Measurements from ENCODE around the gene DCLK2.

DCLK2 gene

GRCh38 chr4:150070464-150071170 lies 7.6 kb upstream of the DCLK2 start:
- DNase-seq (ENCODE audit: low read depth), result no peak

GRCh38 chr4:150072471-150072870 lies 5.8 kb upstream of the DCLK2 start:
- no peak for DNase-seq (ENCODE audit: low read depth)

GRCh38 chr4:150072906-150073714 lies 5.1 kb upstream of the DCLK2 start:
- no peak for DNase-seq (ENCODE audit: low read depth)

- no peak for DNase-seq (ENCODE audit: low read depth)
Measured at GRCh38 chr4:150074064-150074463, 4.2 kb upstream of the DCLK2 start.

GRCh38 chr4:150078579-150079080 lies 385 bp downstream of the DCLK2 start:
- no peak for DNase-seq (ENCODE audit: low read depth)

GRCh38 chr4:150079081-150079581 lies 886 bp downstream of the DCLK2 start:
- no peak for DNase-seq (ENCODE audit: low read depth)

- no peak for DNase-seq (ENCODE audit: low read depth)
Measured at GRCh38 chr4:150080337-150080736, 2.1 kb downstream of the DCLK2 start.

- DNase-seq (ENCODE audit: low read depth), result no peak
Measured at GRCh38 chr4:150080875-150081274, 2.6 kb downstream of the DCLK2 start.

- no peak for DNase-seq (ENCODE audit: low read depth)
Measured at GRCh38 chr4:150082241-150082640, 4.0 kb downstream of the DCLK2 start.

GRCh38 chr4:150087006-150087405 lies 8.8 kb downstream of the DCLK2 start:
- no peak for DNase-seq (ENCODE audit: low read depth)

GRCh38 chr4:150089732-150090131 lies 11.5 kb downstream of the DCLK2 start:
- DNase-seq (ENCODE audit: low read depth), result no peak

GRCh38 chr4:150090836-150091235 lies 12.6 kb downstream of the DCLK2 start:
- no peak for DNase-seq (ENCODE audit: low read depth)

- DNase-seq (ENCODE audit: low read depth), result no peak
Measured at GRCh38 chr4:150094676-150095075, 16.4 kb downstream of the DCLK2 start.

- no peak for DNase-seq (ENCODE audit: low read depth)
Measured at GRCh38 chr4:150096625-150097024, 18.4 kb downstream of the DCLK2 start.

- DNase-seq (ENCODE audit: low read depth), result no peak
Measured at GRCh38 chr4:150098214-150098613, 20.0 kb downstream of the DCLK2 start.

- no peak for DNase-seq (ENCODE audit: low read depth)
Measured at GRCh38 chr4:150104404-150105027, 26.3 kb downstream of the DCLK2 start.

- DNase-seq (ENCODE audit: low read depth), result no peak
Measured at GRCh38 chr4:150106886-150107285, 28.6 kb downstream of the DCLK2 start.

GRCh38 chr4:150108691-150109090 lies 30.4 kb downstream of the DCLK2 start:
- no peak for DNase-seq (ENCODE audit: low read depth)

GRCh38 chr4:150114641-150115040 lies 36.4 kb downstream of the DCLK2 start:
- DNase-seq (ENCODE audit: low read depth), result no peak

- no peak for DNase-seq (ENCODE audit: low read depth)
Measured at GRCh38 chr4:150115851-150116250, 37.6 kb downstream of the DCLK2 start.

- DNase-seq (ENCODE audit: low read depth), result no peak
Measured at GRCh38 chr4:150116506-150116905, 38.3 kb downstream of the DCLK2 start.

GRCh38 chr4:150117094-150117493 lies 38.8 kb downstream of the DCLK2 start:
- DNase-seq (ENCODE audit: low read depth), result no peak

- no peak for DNase-seq (ENCODE audit: low read depth)
Measured at GRCh38 chr4:150117629-150118028, 39.4 kb downstream of the DCLK2 start.

Data from stimulated activated CD8-positive, alpha-beta memory T cell treated with anti-CD3 and anti-CD28 coated beads, Interleukin-15, amount 100 ng/mL, for 24 hours (primary cell).